ENCODE measurements around the gene PRPS1.
A peak's percentile ranks its signal among the peaks of the same experiment; 100 is the strongest.

The PRPS1 gene

DNA sequence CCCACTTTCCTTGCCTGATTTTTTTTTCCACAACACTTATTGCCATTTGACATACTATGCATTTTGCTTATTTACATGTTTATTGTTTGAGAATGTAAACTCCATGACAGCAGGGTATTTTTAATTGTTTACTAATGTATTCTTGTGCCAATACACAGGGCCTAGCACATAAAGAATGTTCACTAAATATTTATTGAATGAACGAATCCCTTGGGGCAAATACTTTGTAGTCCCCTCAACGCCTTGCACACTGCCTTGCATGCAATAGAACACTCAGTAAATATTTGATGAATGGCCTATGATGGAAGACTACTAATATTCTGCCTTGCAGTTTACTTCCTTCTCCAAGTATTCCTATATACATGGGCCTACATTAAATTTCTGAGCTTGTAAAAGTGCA, 1.4 kb upstream of the PRPS1 start (continued):
- TF ChIP-seq, protein P1, sequence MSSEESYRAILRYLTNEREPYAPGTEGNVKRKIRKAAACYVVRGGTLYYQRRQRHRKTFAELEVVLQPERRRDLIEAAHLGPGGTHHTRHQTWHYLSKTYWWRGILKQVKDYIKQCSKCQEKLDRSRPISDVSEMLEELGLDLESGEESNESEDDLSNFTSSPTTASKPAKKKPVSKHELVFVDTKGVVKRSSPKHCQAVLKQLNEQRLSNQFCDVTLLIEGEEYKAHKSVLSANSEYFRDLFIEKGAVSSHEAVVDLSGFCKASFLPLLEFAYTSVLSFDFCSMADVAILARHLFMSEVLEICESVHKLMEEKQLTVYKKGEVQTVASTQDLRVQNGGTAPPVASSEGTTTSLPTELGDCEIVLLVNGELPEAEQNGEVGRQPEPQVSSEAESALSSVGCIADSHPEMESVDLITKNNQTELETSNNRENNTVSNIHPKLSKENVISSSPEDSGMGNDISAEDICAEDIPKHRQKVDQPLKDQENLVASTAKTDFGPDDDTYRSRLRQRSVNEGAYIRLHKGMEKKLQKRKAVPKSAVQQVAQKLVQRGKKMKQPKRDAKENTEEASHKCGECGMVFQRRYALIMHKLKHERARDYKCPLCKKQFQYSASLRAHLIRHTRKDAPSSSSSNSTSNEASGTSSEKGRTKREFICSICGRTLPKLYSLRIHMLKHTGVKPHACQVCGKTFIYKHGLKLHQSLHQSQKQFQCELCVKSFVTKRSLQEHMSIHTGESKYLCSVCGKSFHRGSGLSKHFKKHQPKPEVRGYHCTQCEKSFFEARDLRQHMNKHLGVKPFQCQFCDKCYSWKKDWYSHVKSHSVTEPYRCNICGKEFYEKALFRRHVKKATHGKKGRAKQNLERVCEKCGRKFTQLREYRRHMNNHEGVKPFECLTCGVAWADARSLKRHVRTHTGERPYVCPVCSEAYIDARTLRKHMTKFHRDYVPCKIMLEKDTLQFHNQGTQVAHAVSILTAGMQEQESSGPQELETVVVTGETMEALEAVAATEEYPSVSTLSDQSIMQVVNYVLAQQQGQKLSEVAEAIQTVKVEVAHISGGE (tag by site-specific recombination; conservative IDR thresholded peaks at IDR 0.05; ENCODE audit: low read depth) = no peak
- TF ChIP-seq, protein P2, sequence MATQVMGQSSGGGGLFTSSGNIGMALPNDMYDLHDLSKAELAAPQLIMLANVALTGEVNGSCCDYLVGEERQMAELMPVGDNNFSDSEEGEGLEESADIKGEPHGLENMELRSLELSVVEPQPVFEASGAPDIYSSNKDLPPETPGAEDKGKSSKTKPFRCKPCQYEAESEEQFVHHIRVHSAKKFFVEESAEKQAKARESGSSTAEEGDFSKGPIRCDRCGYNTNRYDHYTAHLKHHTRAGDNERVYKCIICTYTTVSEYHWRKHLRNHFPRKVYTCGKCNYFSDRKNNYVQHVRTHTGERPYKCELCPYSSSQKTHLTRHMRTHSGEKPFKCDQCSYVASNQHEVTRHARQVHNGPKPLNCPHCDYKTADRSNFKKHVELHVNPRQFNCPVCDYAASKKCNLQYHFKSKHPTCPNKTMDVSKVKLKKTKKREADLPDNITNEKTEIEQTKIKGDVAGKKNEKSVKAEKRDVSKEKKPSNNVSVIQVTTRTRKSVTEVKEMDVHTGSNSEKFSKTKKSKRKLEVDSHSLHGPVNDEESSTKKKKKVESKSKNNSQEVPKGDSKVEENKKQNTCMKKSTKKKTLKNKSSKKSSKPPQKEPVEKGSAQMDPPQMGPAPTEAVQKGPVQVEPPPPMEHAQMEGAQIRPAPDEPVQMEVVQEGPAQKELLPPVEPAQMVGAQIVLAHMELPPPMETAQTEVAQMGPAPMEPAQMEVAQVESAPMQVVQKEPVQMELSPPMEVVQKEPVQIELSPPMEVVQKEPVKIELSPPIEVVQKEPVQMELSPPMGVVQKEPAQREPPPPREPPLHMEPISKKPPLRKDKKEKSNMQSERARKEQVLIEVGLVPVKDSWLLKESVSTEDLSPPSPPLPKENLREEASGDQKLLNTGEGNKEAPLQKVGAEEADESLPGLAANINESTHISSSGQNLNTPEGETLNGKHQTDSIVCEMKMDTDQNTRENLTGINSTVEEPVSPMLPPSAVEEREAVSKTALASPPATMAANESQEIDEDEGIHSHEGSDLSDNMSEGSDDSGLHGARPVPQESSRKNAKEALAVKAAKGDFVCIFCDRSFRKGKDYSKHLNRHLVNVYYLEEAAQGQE (tag by site-specific recombination; IDR thresholded peaks at IDR 0.05) = no peak
- TF ChIP-seq KLF7 (tag by site-specific recombination; IDR thresholded peaks at IDR 0.05; ENCODE audit: borderline replicate concordance) (no peak), ZNF404 (tag by site-specific recombination; IDR thresholded peaks at IDR 0.05) (no peak), BCL11A (tag by site-specific recombination; IDR thresholded peaks at IDR 0.05; ENCODE audit: low read depth) (no peak), RBAK (tag by site-specific recombination; IDR thresholded peaks at IDR 0.05) (no peak), KLF8 (tag by site-specific recombination; IDR thresholded peaks at IDR 0.05) (no peak), ZNF248 (tag by site-specific recombination; IDR thresholded peaks at IDR 0.05) (no peak), ZNF37A (tag by site-specific recombination; IDR thresholded peaks at IDR 0.05) (no peak), ZEB2 (tag by site-specific recombination; IDR thresholded peaks at IDR 0.05) (no peak)
- TF ChIP-seq, protein P3, sequence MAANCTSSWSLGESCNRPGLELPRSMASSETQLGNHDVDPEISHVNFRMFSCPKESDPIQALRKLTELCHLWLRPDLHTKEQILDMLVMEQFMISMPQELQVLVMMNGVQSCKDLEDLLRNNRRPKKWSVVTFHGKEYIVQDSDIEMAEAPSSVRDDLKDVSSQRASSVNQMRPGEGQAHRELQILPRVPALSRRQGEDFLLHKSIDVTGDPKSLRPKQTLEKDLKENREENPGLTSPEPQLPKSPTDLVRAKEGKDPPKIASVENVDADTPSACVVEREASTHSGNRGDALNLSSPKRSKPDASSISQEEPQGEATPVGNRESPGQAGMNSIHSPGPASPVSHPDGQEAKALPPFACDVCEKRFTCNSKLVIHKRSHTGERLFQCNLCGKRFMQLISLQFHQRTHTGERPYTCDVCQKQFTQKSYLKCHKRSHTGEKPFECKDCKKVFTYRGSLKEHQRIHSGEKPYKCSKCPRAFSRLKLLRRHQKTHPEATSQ (tag by site-specific recombination; IDR thresholded peaks at IDR 0.05) = no peak

DNA sequence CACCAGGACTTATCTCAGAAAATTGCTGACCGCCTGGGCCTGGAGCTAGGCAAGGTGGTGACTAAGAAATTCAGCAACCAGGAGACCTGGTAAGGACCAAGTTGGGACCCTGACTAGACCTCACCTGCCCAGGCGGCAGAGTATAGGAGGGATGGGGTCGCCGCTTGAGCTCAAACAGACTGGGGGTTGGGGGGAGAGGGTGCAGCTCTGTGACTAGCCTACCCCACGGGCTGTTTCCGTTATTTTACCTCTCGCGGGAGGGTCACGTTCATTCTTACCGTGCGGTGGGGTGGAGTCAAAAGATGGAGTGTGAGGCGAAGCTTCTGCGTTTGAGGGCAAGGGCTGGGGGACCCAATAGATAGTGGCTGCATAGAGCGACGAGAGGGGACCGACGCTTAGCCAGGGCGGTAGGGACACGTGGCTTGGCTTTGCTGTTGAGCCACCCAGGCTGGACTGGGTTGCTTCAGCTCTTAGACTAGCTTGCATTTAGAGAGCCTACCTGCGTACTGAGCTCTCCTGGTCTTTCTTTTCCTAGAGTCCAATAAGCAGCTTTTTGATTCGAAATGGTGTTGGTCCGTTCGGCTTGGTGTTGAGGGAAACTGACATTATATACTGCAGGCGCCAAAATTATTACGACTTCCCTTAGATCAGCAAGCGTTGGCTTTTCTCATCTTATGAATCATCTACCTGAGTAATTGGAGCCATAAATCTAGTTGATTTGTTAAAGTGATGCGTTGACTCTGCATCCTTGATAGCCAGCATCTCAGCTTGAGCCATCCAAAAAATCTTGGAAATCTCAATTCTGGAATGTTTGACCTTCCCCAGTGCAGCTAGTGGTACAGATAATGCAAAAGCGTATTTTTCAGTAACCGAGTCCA, 591 bp downstream of the PRPS1 start:
- Histone ChIP-seq H3K27ac (ENCODE audit: extremely low read depth, low read depth, low read length) (peak overlapping the region; percentile 63), H3K4me1 (ENCODE audit: control insufficient read depth, insufficient read depth, low read length) (0 out of 2 replicates have a peak, but pooled peaks cover 7% of the 10 kb centered on the region), H3K36me3 (ENCODE audit: control insufficient read depth in 2 of 2, insufficient read depth in 1 of 2, low read length in 2 of 2) (no peaks in the 10 kb centered on the region), H3K4me3 (ENCODE audit: low read depth, low read length) (peak overlapping the region; percentile 58), H3K9me3 (ENCODE audit: control insufficient read depth, insufficient read depth, low read depth, low read length) (no peaks in the 10 kb centered on the region)
- POLR2A ChIA-PET = interaction anchor here (0.7 to 1.7 kb wide), 20 partner anchors 9 to 1507 kb away, joined by 3 to 9 read pairs (median 4); partner anchors contain the start of genes MID2 and TSC22D3
- CTCF ChIA-PET = interaction anchor here (0.6 to 1.5 kb wide), 8 partner anchors 10 to 213 kb away, joined by 3 to 5 read pairs (median 3); partner anchors contain the start of gene NCBP2L
- TF ChIP-seq ZNF510 (tag by site-specific recombination; IDR thresholded peaks at IDR 0.05; ENCODE audit: insufficient replicate concordance) = no peak
- TF ChIP-seq MZF1 (tag by site-specific recombination; IDR thresholded peaks at IDR 0.05; ENCODE audit: borderline replicate concordance) = no peak
- TF ChIP-seq ZNF174 (tag by site-specific recombination; IDR thresholded peaks at IDR 0.05) = no peak
- TF ChIP-seq, protein P4, sequence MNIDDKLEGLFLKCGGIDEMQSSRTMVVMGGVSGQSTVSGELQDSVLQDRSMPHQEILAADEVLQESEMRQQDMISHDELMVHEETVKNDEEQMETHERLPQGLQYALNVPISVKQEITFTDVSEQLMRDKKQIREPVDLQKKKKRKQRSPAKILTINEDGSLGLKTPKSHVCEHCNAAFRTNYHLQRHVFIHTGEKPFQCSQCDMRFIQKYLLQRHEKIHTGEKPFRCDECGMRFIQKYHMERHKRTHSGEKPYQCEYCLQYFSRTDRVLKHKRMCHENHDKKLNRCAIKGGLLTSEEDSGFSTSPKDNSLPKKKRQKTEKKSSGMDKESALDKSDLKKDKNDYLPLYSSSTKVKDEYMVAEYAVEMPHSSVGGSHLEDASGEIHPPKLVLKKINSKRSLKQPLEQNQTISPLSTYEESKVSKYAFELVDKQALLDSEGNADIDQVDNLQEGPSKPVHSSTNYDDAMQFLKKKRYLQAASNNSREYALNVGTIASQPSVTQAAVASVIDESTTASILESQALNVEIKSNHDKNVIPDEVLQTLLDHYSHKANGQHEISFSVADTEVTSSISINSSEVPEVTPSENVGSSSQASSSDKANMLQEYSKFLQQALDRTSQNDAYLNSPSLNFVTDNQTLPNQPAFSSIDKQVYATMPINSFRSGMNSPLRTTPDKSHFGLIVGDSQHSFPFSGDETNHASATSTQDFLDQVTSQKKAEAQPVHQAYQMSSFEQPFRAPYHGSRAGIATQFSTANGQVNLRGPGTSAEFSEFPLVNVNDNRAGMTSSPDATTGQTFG (tag by site-specific recombination; IDR thresholded peaks at IDR 0.05; ENCODE audit: borderline replicate concordance) = no peak
- no peak for TF ChIP-seq WT1 (tag by site-specific recombination; IDR thresholded peaks at IDR 0.05)
- TF ChIP-seq ZFP41 (tag by site-specific recombination; IDR thresholded peaks at IDR 0.05; ENCODE audit: borderline replicate concordance) = no peak
- no peak for TF ChIP-seq ZNF311 (tag by site-specific recombination; IDR thresholded peaks at IDR 0.05; ENCODE audit: borderline replicate concordance)
- TF ChIP-seq, protein P5, sequence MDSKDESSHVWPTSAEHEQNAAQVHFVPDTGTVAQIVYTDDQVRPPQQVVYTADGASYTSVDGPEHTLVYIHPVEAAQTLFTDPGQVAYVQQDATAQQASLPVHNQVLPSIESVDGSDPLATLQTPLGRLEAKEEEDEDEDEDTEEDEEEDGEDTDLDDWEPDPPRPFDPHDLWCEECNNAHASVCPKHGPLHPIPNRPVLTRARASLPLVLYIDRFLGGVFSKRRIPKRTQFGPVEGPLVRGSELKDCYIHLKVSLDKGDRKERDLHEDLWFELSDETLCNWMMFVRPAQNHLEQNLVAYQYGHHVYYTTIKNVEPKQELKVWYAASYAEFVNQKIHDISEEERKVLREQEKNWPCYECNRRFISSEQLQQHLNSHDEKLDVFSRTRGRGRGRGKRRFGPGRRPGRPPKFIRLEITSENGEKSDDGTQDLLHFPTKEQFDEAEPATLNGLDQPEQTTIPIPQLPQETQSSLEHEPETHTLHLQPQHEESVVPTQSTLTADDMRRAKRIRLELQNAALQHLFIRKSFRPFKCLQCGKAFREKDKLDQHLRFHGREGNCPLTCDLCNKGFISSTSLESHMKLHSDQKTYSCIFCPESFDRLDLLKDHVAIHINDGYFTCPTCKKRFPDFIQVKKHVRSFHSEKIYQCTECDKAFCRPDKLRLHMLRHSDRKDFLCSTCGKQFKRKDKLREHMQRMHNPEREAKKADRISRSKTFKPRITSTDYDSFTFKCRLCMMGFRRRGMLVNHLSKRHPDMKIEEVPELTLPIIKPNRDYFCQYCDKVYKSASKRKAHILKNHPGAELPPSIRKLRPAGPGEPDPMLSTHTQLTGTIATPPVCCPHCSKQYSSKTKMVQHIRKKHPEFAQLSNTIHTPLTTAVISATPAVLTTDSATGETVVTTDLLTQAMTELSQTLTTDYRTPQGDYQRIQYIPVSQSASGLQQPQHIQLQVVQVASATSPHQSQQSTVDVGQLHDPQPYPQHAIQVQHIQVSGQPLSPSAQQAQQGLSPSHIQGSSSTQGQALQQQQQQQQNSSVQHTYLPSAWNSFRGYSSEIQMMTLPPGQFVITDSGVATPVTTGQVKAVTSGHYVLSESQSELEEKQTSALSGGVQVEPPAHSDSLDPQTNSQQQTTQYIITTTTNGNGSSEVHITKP (tag by site-specific recombination; IDR thresholded peaks at IDR 0.05) = peak; percentile 54; the same call in 1 of the 2 replicates
- 0 out of 2 replicates have a peak, but pooled peaks have one; percentile 31 for TF ChIP-seq ZNF335 (tag by site-specific recombination; conservative IDR thresholded peaks at IDR 0.05)

Data from HEK293 (cell line).